Thyroid gland (tissue), 4 donors: Measurements from ENCODE around the gene DOCK1.

Experiments used
- CTCF ChIP-seq, 6 experiments: fragments of 200-600 bp in 3 of 6; fragments of 450-650 bp in 3 of 6; sonication (generic) in 3 of 6; IDR thresholded peaks; one replicate each; pipeline ENCODE4 v1.5.1; 2016 to 2019; ENCODE audit warnings: antibody characterized with exemption in 6 of 6, mild to moderate bottlenecking in 2 of 6, inconsistent platforms in 1 of 6, moderate library complexity in 1 of 6
- POLR2A ChIP-seq, 2 donors: fragments of 450-650 bp; IDR thresholded peaks; one replicate each; pipeline ENCODE4 v1.6.1; 2017; ENCODE audit warnings: antibody characterized with exemption in 2 of 2, mild to moderate bottlenecking in 2 of 2, moderate library complexity in 1 of 2

- TF ChIP-seq CTCF (IDR thresholded peaks at IDR 0.05) (no peak), POLR2A (IDR thresholded peaks at IDR 0.05) (no peak)
Observed at GRCh38 chr10:127368101-127368500, 462.9 kb downstream of the DOCK1 start.
